Islet of Langerhans (tissue), 1 donor: ENCODE results near the gene TNFRSF4.

ENCODE experiments used
- FAIRE-seq: peaks from one replicate; lab custom pipeline; 2011; peaks lifted over from hg19 to GRCh38; lab: Jason Lieb, UNC

The TNFRSF4 gene

DNA sequence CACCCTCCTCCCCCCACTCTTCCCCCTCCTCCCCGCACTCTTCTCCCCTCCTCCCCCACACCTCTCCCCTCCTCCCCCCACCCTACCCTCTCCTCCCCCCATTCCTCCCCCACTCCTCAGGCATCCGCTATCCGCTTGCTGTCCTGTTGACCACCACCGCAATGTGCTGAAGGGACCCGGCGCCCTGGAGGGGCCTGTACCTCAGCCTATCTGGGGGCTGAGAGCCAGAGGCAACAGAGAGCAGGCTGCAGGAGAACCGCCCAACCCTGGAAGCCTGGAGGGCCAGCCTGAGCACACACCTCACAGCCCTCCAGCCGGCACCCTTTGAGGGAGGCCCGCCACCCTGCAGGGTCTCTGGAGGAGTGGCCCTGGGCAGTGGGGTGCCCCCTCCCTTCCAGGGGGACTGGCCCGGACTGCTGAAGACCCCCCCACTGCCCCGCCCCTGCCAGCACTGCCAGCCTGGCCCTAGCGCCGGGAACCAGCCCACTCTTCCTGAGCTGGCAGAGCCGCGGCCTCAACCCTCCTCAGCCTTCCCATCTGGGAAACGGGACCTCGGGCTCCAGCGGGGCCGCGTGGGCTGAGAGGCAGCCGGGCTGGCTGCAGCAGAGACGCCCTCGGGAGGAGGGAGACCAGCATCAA is 31.3 kb upstream of the TNFRSF4 start:
- no peak for FAIRE-seq

DNA sequence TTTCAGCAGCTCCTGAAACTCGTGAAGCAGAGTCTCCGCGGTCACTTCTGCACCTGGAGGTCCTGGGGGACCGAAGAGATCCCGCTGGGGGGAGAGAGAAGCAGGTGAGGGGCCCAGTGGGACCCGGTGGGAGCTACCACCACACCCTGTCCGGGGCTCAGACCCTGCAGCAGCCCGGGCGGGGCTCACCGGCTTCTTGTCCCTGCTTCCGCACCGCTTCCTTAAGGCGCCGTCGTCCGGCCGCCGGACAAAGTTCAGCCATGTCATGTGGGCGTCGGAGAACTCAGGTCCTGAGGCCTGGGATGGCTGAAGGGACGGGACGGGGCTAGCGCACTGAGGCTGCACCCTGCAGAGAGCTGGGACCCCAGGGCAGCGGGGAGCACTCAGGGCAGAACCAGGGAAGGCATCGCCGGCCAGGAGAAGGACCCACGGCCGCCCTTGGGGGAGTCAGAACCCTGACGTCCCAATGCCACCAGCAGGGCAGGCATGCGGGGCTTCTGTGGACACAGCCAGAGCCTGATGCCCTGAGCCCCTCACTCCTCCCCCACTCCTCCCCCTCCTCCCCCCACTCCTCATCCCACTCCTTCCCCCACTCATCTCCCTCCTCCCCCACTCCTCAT is 30.3 kb upstream of the TNFRSF4 start:
- FAIRE-seq, result no peak

DNA sequence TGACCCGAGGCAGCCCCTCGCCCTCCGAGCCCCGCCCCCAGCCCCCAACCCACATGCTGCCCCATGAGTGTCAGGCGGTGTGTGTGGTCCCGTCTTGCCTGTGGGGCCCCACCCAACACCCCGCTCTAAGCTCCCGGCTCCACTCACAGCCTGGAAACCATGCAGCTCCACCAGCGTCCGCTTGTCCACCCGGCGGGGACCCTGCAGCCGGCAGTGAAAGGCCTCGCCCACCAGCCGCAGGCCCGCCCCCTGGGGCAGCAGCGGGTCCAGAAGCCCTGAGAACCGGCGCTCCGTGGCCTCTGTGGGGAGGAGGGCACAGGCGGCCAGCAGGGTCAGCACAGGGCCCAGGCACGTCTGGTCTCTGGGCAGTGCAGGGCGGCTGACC is 29.8 kb upstream of the TNFRSF4 start:
- FAIRE-seq, result no peak

DNA sequence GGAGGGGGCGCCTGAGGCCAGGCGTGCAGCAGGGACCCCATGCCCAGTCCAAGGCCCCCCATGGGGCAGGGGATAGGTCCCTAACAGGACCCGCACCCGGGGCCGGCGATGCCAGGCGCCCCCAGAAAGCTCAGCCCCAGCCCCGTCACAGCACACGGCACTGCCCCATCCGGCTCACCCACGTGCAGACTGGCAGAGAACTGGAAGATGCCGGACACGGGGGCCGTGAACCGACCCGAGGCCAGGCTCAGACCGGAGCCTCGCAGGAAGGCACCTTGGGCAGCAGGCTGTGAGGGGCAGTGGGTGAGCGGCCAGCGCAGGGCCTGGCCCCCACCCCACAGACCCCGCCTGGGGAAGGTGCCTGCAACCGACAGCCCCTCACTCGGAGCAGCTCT is 29.3 kb upstream of the TNFRSF4 start:
- no peak for FAIRE-seq

DNA sequence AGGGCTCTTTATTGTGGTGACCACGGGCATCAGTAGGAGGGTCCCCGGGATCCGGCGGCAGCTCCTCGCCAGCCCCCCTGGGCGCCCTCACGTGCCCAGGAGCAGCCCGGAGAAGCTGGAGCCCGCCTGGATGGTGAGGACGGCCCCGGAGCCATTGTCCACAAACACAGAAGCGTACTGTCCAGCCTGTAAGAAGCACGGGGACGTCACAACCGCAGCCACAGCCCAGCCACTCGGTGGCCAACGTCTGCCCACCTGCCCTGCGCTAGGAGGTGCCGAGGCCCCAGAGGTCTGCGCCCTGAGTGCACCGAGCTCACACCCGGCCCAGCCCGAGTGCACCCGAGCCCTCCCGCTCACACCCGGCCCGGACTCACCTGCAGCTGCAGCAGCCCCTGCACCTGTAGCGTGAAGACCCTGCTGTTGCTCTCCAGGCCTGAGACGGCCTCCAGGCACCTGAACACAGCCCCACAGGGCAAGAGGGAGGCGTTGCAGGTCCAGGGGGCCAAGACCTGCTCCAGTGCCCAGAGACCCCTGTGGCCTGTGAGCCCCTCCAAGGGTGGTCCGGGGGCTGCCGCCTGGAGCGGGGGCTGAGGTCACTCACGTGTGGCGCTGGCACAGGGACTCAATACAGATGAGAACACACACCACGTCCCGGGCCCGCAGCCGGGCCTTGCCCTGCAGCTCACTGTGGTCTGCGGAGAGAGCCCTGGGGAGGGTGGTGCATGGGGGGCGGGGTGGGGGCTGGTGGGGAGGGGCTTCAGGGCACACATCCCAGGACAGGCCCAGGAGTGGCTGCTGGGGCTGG is 28.7 kb upstream of the TNFRSF4 start:
- no peak for FAIRE-seq

DNA sequence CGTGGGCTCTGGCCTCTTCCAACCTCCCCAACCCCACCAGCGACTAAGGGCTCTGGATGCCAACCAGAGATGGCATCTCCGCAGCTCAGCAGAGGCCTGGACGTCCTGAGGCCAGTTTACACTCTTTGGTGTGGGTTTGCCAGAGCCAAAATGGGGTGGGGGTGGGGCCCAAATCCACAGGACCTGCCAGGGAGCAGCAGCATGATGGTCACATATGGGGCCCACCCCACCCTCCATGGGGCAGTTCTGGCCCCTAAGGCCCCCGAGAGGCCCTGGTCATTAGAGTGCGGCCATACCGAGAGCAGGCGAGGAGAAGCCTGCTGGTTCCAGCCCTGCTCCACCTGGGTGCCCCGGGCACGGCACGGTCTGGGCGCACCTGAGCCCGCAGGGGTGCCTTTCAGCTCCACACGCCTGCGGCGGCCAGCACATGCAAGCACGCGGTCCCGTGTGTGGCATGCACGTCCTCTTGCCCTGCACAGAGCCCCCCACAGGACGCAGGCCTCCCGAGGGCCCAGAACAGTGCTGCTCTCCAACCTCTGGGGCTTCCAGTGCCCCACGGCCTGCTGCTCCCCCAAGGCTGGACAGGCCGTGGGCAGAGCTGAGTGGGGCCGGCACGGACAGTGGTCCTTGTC is 27.8 kb upstream of the TNFRSF4 start:
- no peak for FAIRE-seq

DNA sequence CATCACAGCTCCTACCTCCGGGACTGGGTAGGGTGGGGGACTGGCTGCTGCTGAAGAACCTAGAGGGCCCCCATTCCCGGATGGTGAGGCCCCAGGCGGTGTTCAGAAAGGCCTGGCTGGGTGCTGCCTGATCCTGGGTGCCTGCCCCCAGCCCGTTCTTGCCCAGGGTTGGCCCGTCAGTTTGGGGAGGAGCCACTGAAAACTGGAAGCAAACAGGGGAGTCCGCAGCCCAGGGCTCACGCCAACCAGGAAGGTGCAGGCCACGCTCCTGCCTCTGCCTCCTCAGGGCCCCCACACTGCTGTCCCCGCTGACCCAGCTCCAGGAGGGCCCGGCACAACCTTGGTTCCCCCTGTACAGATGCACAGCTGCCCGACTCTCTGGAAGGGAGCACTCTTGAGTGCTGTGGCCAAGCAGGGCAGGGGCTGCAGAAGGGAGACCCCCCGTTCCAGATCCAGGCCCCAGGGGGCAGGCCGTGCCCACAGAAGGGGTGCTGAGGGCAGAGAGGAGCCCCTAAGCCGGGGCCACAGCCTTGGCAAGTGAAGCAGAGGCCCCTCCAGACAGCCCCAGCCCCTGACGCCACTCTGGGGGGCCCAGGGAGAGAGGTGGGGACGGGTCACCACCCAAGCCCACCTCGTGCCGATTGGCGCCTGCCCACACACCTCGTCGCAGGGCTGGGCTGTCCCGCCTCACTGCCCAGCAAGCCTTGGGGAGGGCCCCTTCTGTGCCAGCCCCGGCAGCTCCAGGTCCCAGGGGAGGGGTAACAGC is 27.1 kb upstream of the TNFRSF4 start:
- FAIRE-seq, result no peak

DNA sequence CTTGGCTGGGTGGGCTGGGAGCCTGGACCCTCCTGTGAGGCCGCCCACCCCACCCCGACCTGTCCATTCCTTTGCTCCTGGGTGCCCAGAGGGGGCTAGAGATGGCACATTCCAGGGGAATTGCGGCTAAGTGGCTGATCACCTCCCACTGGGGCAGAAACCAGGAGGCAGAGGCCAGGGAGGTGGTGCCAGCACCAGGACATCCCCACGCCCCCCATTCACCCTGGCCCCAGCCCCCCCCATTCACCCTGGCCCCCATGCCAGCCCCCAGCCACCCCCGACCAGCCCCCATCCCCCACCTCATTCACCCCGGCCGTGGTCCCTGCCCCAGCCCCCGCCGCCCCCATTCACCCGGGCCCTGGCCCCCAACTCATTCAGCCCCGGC is 26.4 kb upstream of the TNFRSF4 start:
- no peak for FAIRE-seq

DNA sequence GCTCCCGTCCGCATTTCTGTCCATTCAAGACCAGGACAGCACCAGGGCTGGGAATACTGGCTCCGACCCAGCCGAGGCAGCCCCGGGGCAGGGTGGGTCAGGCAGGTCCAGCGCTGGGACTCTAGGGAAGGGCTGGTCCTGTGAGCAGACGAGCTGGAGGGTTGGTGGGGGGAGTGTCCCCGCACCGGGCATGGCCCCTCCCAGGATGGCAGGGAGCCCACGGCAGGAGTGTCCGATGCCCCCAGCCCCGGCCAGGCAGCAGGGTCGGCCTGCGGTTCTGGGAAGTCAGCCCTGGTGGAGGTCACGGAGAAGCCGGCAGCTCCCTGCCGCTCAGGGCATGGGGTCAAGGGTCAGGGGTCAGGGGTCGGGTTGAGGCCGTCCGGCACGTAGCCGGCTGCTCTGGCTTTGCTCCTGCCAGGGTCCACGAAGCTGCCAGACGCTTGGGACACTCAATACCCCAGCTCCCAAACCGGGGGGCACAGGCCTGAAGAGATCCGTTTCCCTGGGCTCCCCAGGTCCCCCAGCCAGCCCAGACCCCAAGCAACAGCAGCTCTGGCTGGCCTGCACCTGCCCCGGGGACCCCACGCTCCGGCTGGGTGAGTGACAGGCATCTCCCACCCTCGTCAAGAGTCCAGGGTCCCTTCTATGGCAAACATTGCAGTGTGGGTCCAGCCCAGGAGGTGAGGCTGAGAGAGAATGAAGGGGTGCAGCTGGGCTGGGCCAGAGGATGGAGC is 25.8 kb upstream of the TNFRSF4 start:
- FAIRE-seq, result no peak

DNA sequence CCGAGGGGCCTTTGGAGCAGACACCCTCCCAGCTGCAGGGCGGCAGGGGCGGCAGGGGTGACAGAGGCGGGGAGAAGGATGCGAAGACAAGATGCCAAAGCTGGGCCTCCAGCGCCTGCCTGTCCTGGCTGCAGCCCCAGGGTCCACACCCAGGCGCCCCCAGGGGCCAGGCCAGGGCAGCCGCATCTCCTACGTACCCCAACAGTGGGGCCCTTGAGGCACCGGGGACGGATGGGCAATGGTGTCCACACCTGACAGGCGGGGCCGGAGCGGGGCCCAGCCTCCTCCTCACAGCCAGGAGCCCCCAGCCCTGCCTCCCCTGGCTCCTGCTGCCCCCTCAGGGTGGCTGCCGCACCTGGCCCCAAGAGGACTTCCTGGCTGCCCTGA is 25.3 kb upstream of the TNFRSF4 start:
- FAIRE-seq, result no peak

DNA sequence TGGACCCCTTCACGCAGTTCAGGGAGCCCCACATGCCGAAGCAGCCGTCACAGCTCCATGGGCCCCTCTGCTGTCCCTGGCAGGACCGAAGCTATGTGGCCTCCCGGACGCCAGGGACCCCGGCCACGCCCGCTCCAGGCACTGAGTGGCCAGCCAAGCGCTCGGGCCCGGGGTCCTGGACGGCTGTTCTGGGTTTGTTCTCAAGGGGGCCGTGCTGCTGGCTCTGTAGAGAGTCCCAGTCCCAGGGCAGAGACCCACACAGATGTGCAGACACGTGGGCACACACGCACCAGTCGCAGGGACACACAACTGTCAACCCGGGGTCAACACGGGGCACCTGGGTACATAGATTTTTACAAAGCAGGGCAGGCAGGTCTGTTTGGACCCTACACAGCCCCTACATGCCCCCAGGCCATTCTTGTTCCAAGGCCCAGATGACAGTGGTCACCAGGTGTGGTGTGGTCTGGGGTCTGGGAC is 24.8 kb upstream of the TNFRSF4 start:
- FAIRE-seq, result no peak

DNA sequence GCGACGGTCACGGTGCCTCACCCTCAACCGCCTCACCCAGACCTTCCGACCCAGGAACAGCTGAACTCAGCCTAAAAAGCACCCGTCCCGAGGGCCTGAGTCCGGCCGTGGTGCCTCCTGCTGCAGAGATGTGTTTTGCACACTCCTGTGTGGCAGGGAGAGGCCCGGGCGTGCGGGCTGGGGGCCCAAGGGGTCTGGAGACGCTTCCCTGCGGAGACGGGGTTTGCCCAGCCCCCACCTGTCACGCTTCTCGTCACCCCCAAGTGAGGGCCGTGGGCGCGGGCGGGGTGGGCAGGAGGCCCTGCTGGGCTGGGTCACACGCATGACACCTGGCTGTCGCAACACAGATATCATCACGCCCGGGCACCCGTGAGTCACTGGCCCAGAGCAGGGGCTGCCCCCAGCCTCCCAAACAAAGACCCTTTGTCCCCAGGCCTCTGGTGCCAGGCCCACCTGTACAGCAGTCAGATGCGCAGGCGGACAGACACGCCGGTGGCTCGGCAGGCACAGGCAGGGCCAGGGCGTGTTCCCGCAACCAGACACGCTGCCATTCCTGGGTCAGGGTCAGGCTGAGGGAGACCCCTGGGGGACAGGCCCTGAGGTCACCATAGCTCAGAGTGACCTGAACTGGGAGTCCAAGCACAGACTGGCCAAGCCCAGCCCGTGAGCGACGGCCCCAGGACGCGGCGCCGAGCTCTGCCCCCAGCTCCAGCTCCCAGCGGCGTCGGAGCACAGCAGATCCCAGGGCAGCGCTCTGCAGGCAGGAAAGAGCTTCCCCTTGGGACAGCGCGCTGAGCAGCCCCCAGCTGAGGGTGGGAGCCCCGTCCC is 24.1 kb upstream of the TNFRSF4 start:
- no peak for FAIRE-seq

DNA sequence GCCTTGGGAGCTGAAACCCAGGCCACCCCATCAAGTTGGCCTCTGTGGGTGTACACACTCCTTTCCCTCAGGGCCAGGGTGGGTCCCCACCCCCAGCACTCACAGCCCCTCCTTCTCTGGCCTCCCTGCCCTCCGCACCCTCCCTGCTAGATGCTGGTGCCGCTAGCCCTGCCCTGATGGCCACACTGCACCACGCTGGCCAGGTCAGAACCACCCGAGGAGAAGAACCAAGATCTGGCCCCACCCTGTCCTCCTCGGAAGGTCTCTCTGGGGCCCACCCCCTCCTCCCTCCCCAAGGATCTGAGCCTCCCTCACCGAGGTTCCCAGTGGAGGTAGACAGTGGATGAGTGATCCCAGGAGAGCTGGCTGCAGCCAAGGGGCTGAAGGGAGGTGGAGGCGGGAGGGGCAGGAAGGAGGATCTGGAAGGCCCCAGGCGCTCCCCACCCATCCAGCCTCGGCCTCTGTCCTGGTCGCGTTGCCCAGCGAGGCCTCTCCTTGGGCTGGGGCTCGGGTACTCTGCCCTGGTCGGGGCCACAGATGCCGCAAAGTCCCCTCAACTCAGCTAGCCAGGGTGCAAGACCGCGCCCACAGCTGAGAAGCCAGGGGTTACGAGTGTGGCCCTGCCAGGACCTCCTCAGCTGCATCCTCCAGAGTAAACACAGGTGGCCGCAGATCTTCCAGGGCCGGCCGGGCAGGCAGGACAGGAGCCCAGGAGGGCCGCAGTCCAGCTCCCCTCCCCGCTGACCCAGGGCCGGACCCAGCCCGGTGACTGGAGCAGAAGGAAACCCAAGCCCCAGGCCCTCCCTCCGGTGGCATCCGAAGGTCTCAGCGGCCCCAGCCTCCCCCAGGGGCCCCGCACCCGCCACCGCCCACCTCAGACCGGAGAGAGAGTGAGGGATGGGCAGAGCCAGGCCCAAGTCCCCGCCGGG is 23.3 kb upstream of the TNFRSF4 start:
- FAIRE-seq, result no peak

DNA sequence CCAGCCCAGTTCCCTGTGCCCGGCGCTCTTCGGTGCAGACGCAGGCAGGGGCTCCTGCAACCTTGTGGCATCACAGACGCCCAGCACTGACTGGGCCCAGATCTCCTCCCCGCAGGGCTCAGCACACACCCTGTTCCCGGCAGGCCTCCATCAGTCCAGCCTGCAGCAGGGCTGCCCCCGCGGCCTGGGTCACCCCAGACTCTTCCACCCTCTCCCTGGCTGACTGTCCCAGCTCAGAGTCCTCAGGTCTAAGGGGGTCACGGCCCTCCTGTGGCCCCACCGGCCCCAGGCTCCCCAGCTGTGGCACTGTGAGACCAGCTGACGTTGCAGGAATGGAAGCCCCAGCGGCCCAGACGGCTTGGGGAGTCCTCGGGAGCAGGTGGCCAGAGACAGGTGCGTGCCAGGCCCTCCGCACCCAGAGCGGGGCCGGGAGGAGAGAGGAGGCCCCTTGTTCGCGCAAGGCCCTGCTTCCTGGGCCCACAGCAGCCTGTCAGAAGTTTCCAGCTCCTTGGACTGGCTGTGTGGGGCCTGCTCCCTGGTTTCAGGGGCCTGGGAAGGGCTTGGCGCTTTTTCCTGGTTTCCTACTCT is 22.3 kb upstream of the TNFRSF4 start:
- FAIRE-seq, result no peak

DNA sequence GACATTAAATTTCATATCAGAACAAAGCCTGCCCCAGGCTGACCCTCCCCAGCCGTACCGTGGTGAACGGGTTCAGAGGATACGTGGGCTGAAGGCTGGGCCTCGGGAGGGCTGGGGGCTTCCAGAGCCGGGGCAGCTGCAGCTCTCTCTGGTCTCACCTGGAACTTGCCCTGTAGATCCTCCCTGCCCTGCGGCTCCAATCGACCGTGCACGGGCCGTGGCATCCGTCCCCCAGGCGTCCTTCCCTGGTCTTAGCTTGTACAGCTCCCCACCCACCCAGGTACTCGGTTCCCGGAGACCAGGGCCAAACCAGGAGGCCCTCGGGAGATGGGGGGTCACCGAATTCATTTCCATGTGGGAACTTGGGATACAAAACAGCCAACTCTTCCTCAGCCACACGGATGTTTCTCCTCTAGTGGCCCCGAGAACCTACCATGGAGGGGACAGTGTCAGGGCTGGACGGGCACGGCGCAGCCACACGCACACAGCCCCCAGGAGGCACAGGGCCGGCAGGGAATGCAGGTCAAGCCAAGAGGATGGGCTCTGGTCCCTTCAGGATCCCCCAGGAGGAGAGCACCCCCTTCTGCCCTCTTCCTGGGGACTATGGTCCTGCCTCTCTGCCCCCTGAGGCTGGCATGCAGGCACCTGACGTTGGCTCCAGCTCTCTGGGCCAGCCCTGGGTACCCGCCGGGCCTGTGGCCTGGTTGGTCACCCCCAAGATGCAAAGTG is 21.2 kb upstream of the TNFRSF4 start:
- no peak for FAIRE-seq

DNA sequence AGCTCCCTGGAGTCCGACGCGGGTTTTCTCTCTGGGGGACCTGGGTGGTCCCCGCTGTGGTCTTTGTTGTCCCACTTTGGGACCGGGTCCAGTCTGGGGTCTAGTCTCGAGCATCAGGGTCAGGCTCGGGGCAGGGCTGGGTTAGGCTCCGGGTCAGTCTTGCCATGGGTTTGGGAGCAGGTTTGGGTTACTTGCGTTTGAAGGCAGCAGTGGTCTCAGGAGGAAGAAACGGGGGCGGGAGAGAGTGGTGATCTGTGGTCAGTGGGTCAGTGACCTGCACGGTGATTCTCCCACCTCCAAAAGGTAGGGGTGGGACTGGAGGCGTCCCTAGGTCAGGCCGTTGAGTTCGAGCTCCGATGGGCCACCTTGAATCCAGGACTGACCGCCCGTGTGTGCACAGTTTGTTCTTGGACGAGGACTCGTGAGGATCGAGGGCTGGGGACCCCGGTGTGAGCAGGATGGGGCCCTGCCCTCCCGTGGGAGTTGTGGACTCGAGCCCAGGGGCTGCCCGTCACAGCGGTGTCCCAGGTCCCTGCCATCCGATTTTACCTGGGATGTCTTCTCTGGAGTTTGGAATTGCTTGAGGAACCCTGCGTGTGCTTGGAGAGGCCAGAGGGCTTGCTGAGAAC is 20.3 kb upstream of the TNFRSF4 start:
- FAIRE-seq, result no peak

DNA sequence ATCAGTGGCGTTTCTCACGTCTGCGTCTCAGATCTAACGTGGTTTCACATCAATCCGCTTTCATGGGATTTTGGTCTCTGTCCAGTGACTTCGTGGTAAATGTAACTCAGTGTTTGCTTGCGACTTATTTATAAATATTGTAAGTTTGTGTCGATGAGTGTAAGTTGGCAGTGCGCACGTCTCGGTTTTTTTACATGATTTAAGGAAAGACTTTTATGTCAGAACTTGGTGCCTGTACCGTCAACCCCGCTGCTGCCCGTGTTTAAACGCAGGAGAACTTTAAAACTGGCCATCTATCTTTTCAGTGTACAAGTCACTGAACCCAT is 19.6 kb upstream of the TNFRSF4 start:
- FAIRE-seq, result no peak
